ENCODE measurements around the gene VRTN.

- TF ChIP-seq CTCF (IDR thresholded peaks at IDR 0.05; ENCODE audit: low read depth, low read length) (no peak), MAX (IDR thresholded peaks at IDR 0.05; ENCODE audit: low read depth, low read length) (no peak), POLR2A (IDR thresholded peaks at IDR 0.05; ENCODE audit: extremely low read depth, insufficient read length) (no peak), MYC (IDR thresholded peaks at IDR 0.05; ENCODE audit: low read depth, low read length) (no peak)
These were observed 523 bp upstream of the VRTN start for GRCh38 chr14:74347795-74348100.
